ENCODE measurements around the gene NPHP4. TPM values are rescaled to one million over a fixed set of nuclear protein-coding genes. Genes with fewer than 3 reads are reported as not detected.

NPHP4 gene
- total RNA-seq, 1 experiment from 2014 or later = 16.8 TPM

GRCh38 chr1:5941671-5942070, 50.6 kb downstream of the NPHP4 start:
- peaks cover 7% of the 10 kb centered on the region for H3K9me3 Mint-ChIP-seq

GRCh38 chr1:5940723-5941407, 51.4 kb downstream of the NPHP4 start:
- Mint-ChIP-seq H3K4me3 (no peak overlapping the region), H3K9me3 (peaks cover 7% of the 10 kb centered on the region), H3K36me3 (peaks cover 19% of the 10 kb centered on the region), H3K27ac (no peak overlapping the region), H3K4me1 (peaks cover 8% of the 10 kb centered on the region; the same call in 1 of the 2 replicates), H3K27me3 (ENCODE audit: low read depth) (no peaks in the 10 kb centered on the region)
- TF ChIP-seq JUN (CRISPR knock-in tag; IDR thresholded peaks at IDR 0.05) = no peak
- no peak for TF ChIP-seq RORB (CRISPR knock-in tag; IDR thresholded peaks at IDR 0.05)
- TF ChIP-seq ZNF219 (CRISPR knock-in tag; IDR thresholded peaks at IDR 0.05; ENCODE audit: borderline replicate concordance) = no peak
- ChIA-PET POLR2A (no interaction called here), CTCF (no interaction called here)
- DNase-seq (ENCODE audit: low spot score) (no peak), ATAC-seq (no peak)

More at GRCh38 chr1:5941671-5942070, 50.6 kb downstream of the NPHP4 start:
- POLR2A ChIA-PET = no interaction called here
- ATAC-seq (no peak), DNase-seq (ENCODE audit: low spot score) (no peak)
- no peaks in the 10 kb centered on the region for H3K27me3 Mint-ChIP-seq (ENCODE audit: low read depth)
- H3K4me1 Mint-ChIP-seq = peaks cover 8% of the 10 kb centered on the region; the same call in 1 of the 2 replicates
- CTCF ChIA-PET = no interaction called here
- H3K27ac Mint-ChIP-seq = no peak overlapping the region
- no peak for TF ChIP-seq RORB (CRISPR knock-in tag; IDR thresholded peaks at IDR 0.05)
- TF ChIP-seq NFE2L1 (CRISPR knock-in tag; IDR thresholded peaks at IDR 0.05) = no peak
- H3K4me3 Mint-ChIP-seq = no peak overlapping the region
- peaks cover 13% of the 10 kb centered on the region for H3K36me3 Mint-ChIP-seq

DNA sequence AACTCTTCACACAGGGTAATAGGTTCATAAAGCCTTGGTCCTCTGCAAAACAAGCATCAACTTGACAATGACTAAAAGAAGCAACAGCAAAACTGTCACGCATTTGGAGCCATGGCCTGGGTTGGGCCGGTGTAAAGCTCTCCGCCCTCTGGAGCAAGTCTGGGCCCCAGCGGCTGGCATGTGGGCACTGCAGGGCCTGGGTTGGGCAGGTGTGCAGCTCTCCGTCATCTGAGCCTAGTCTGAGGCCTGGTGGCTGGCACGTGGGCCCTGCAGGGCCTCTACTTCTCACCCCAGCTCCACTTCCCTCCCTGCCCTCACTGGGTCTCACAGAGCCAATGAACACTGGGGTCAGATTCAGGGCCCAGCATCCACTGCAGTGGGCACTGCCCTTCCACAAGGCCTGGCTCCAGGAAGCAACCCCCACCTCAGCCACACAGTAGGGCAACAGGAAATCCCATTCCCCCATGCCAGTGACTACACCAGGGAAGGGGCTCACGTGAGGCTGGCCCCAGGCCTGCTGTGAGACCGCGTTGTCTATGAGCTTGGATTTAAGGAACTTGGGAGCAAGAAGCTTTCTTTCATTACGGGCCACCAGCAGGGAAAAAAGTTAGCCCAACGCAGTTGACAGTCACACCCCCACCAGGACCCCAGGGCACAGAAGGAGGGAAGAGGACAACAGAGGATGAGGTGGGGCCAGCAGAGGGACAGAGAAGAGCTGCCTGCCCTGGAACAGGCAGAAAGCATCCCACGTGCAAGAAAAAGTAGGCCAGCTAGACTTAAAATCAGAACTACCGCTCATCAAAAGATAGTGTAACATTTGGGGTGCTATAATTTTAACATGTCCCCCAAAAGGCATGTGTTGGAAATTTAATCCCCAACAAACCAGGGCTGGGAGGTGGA, 52.7 kb downstream of the NPHP4 start:
- Mint-ChIP-seq H3K4me3 (no peak overlapping the region), H3K27me3 (ENCODE audit: low read depth) (no peaks in the 10 kb centered on the region), H3K36me3 (peaks cover 19% of the 10 kb centered on the region), H3K9me3 (peaks cover 7% of the 10 kb centered on the region), H3K4me1 (peaks cover 8% of the 10 kb centered on the region; the same call in 1 of the 2 replicates), H3K27ac (no peak overlapping the region)
- ChIA-PET CTCF (interaction anchor here (0.9 to 1.7 kb wide), 3 partner anchors 12 to 95 kb away, joined by 3 to 5 read pairs (median 3); no protein-coding TSS in a partner anchor), POLR2A (no interaction called here)
- DNase-seq (ENCODE audit: low spot score) (no peak), ATAC-seq (no peak)
- TF ChIP-seq HMGA2 (CRISPR knock-in tag; IDR thresholded peaks at IDR 0.05) (no peak), TCF7 (CRISPR knock-in tag; IDR thresholded peaks at IDR 0.05; ENCODE audit: low read depth) (no peak), GRHL2 (CRISPR knock-in tag; IDR thresholded peaks at IDR 0.05; ENCODE audit: insufficient replicate concordance, severe bottlenecking) (no peak), SMAD3 (CRISPR knock-in tag; IDR thresholded peaks at IDR 0.05; ENCODE audit: borderline replicate concordance) (no peak), RORB (CRISPR knock-in tag; IDR thresholded peaks at IDR 0.05) (no peak), CREM (CRISPR knock-in tag; IDR thresholded peaks at IDR 0.05) (no peak)

DNA sequence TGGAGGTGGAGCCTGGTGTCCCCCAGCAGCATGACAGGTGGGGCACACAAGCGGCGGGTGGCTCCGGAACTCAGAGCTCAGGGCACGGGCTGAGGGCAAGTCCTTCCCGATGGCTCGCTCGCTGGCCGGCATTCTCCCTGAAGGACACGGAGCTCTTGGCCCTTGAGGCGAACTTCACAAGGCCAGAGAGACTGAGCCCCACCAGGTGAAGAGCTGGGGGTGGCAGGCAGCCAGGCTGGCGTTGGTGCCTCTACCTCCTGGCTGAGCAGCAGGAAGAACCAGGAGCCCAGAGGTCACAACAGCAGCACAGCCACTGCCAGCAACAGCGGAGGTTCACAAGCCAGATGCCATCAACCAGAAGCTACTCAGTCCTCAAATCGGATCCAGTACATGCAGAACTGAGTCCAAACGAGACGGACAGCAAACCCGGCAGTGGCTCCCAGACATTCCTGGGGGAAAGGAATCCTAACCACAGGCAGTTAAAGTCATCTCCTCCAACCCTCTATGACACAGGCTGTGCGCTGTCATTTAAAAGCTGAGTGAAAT, 54.1 kb downstream of the NPHP4 start:
- CTCF ChIA-PET = interaction anchor here (1.5 to 1.7 kb wide), 2 partner anchors 11 to 42 kb away, joined by 3 to 5 read pairs; no protein-coding TSS in a partner anchor
- Mint-ChIP-seq H3K27ac (no peak overlapping the region), H3K4me1 (peaks cover 16% of the 10 kb centered on the region), H3K36me3 (peaks cover 19% of the 10 kb centered on the region), H3K9me3 (peaks cover 7% of the 10 kb centered on the region), H3K4me3 (no peak overlapping the region), H3K27me3 (ENCODE audit: low read depth) (no peaks in the 10 kb centered on the region)
- DNase-seq (ENCODE audit: low spot score) = no peak
- POLR2A ChIA-PET = no interaction called here
- no peak for ATAC-seq
- TF ChIP-seq ZNF317 (CRISPR knock-in tag; IDR thresholded peaks at IDR 0.05; ENCODE audit: borderline replicate concordance, low read depth) (no peak), CDX4 (CRISPR knock-in tag; IDR thresholded peaks at IDR 0.05; ENCODE audit: borderline replicate concordance) (no peak), TCF7 (CRISPR knock-in tag; IDR thresholded peaks at IDR 0.05; ENCODE audit: low read depth) (no peak), PRDM15 (CRISPR knock-in tag; IDR thresholded peaks at IDR 0.05) (no peak), HMGA2 (CRISPR knock-in tag; IDR thresholded peaks at IDR 0.05) (no peak), E2F4 (CRISPR knock-in tag; IDR thresholded peaks at IDR 0.05; ENCODE audit: borderline replicate concordance, low read depth) (no peak), KAT7 (CRISPR knock-in tag; IDR thresholded peaks at IDR 0.05; ENCODE audit: borderline replicate concordance) (no peak), ATF6 (CRISPR knock-in tag; IDR thresholded peaks at IDR 0.05) (no peak), E2F1 (CRISPR knock-in tag; IDR thresholded peaks at IDR 0.05) (no peak)
